GM18511 (cell line): Measurements from ENCODE around the gene TMEM232.

Experiments used
- ATAC-seq: cut with Tn5 transposase; IDR thresholded peaks from one replicate; pipeline ENCODE4 v1.9.1; 2021; ENCODE audit warnings: mild to moderate bottlenecking, moderate library complexity; ENCODE audit not compliant: unreplicated experiment

The TMEM232 gene

GRCh38 chr5:110435207-110435606 lies 291.3 kb downstream of the TMEM232 start:
- no peak for ATAC-seq

GRCh38 chr5:110431603-110432002 lies 294.9 kb downstream of the TMEM232 start:
- ATAC-seq, result no peak

- peak; percentile 69 for ATAC-seq
These were observed 312.1 kb downstream of the TMEM232 start for GRCh38 chr5:110414360-110414759.

- no peak for ATAC-seq
These were observed 312.6 kb downstream of the TMEM232 start for GRCh38 chr5:110413856-110414255.

- no peak for ATAC-seq
These were observed 316.9 kb downstream of the TMEM232 start for GRCh38 chr5:110409571-110409970.

GRCh38 chr5:110402562-110402961 lies 323.9 kb downstream of the TMEM232 start:
- no peak for ATAC-seq

GRCh38 chr5:110401881-110402280 lies 324.6 kb downstream of the TMEM232 start:
- ATAC-seq, result no peak

GRCh38 chr5:110398951-110399350 lies 327.5 kb downstream of the TMEM232 start:
- ATAC-seq, result no peak

GRCh38 chr5:110397281-110397680 lies 329.2 kb downstream of the TMEM232 start:
- ATAC-seq, result no peak

- no peak for ATAC-seq
These were observed 339.7 kb downstream of the TMEM232 start for GRCh38 chr5:110386782-110387181.

- no peak for ATAC-seq
These were observed 343.2 kb downstream of the TMEM232 start for GRCh38 chr5:110383231-110383630.

GRCh38 chr5:110377943-110378342 lies 348.5 kb downstream of the TMEM232 start:
- ATAC-seq, result no peak

- ATAC-seq, result no peak
These were observed 349.1 kb downstream of the TMEM232 start for GRCh38 chr5:110377361-110377760.

GRCh38 chr5:110376281-110376951 lies 350.1 kb downstream of the TMEM232 start:
- ATAC-seq, result no peak

GRCh38 chr5:110371725-110372041 lies 354.8 kb downstream of the TMEM232 start:
- peak; percentile 94 for ATAC-seq

- ATAC-seq, result peak; percentile 49
These were observed 355.3 kb downstream of the TMEM232 start for GRCh38 chr5:110371011-110371724.
